HEK293 (cell line): ENCODE results near the gene CFAP299.

Experiments used
- CTCF ChIA-PET: fragments of 350-600 bp; formaldehyde crosslinking; extraction: SDS; loops from one replicate; lab custom pipeline; 2021; ENCODE audit warnings: antibody characterized with exemption; lab: Yijun Ruan, JAX
- POLR2A ChIA-PET: fragments of 300-600 bp; formaldehyde crosslinking; extraction: SDS; loops from one replicate; lab custom pipeline; 2020; ENCODE audit warnings: antibody characterized with exemption, inconsistent platforms; lab: Yijun Ruan, JAX
- H3K27ac ChIP-seq: fragments of 200-500 bp; sonication (Bioruptor generic); 2 replicates; pipeline ENCODE4 v1.5.1; 2014; ENCODE audit warnings: low read depth, low read length, control low read depth, inconsistent platforms; ENCODE audit errors: extremely low read depth
- H3K36me3 ChIP-seq, 2 experiments: fragments of 200-500 bp in 1 of 2; sonication (Bioruptor generic) in 1 of 2; 1 replicate in 1 of 2; 2 replicates in 1 of 2; pipeline ENCODE4 v1.5.1; 2014 to 2017; ENCODE audit warnings: inconsistent platforms in 2 of 2, low read length in 2 of 2; ENCODE audit not compliant: control insufficient read depth in 2 of 2, insufficient read depth in 1 of 2
- H3K4me1 ChIP-seq: fragments of 200-500 bp; sonication (Bioruptor generic); 2 replicates; pipeline ENCODE4 v1.5.1; 2014; ENCODE audit warnings: mild to moderate bottlenecking, low read length, inconsistent platforms; ENCODE audit not compliant: control insufficient read depth, insufficient read depth
- H3K4me3 ChIP-seq: 2 replicates; pipeline ENCODE4 v1.5.1; 2011; ENCODE audit warnings: low read depth, mild to moderate bottlenecking, control low read depth, low read length, moderate library complexity
- H3K9me3 ChIP-seq: fragments of 200-500 bp; sonication (Bioruptor generic); 2 replicates; pipeline ENCODE4 v1.5.1; 2014; ENCODE audit warnings: low read depth, low read length, inconsistent platforms; ENCODE audit not compliant: control insufficient read depth, insufficient read depth
- AEBP2 ChIP-seq: fragments of 450-650 bp; formaldehyde crosslinking; IDR thresholded peaks from 2 replicates; pipeline ENCODE4 v1.5.1; 2016; ENCODE audit warnings: missing biosample characterization, missing genetic modification characterization, borderline replicate concordance
- EGR2 ChIP-seq: fragments of 450-650 bp; formaldehyde crosslinking; IDR thresholded peaks from 2 replicates; pipeline ENCODE4 v1.5.1; 2016; ENCODE audit warnings: low read depth, missing biosample characterization, missing genetic modification characterization
- FEZF1 ChIP-seq: fragments of 450-650 bp; formaldehyde crosslinking; IDR thresholded peaks from 2 replicates; pipeline ENCODE4 v1.5.1; 2016; ENCODE audit warnings: missing biosample characterization, missing genetic modification characterization
- GLIS1 ChIP-seq: fragments of 450-650 bp; formaldehyde crosslinking; IDR thresholded peaks from 2 replicates; pipeline ENCODE4 v1.5.1; 2016; ENCODE audit warnings: missing biosample characterization, missing genetic modification characterization
- MEIS1 ChIP-seq: sonication (generic); formaldehyde crosslinking; IDR thresholded peaks from 2 replicates; pipeline ENCODE4 v1.8.1; 2022; ENCODE audit warnings: missing genetic modification reagents, mild to moderate bottlenecking, borderline replicate concordance
- RBAK ChIP-seq: fragments of 450-650 bp; formaldehyde crosslinking; IDR thresholded peaks from 2 replicates; pipeline ENCODE4 v1.5.1; 2016; ENCODE audit warnings: missing biosample characterization, missing genetic modification characterization
- SP7 ChIP-seq: fragments of 450-650 bp; formaldehyde crosslinking; IDR thresholded peaks from 2 replicates; pipeline ENCODE4 v1.5.1; 2016; ENCODE audit warnings: missing biosample characterization, missing genetic modification characterization
- TSHZ1 ChIP-seq: fragments of 450-650 bp; formaldehyde crosslinking; IDR thresholded peaks from 2 replicates; pipeline ENCODE4 v1.5.1; 2016; ENCODE audit warnings: missing biosample characterization, missing genetic modification characterization, borderline replicate concordance
- ZFHX2 ChIP-seq: fragments of 450-650 bp; formaldehyde crosslinking; conservative IDR thresholded peaks from 2 replicates; pipeline ENCODE4 v1.5.1; 2016; ENCODE audit warnings: missing biosample characterization, missing genetic modification characterization
- ZFP37 ChIP-seq: fragments of 450-650 bp; formaldehyde crosslinking; IDR thresholded peaks from 2 replicates; pipeline ENCODE4 v1.5.1; 2016; ENCODE audit warnings: missing biosample characterization, missing genetic modification characterization
- ZNF140 ChIP-seq: fragments of 450-650 bp; formaldehyde crosslinking; IDR thresholded peaks from 2 replicates; pipeline ENCODE4 v1.5.1; 2016; ENCODE audit warnings: missing biosample characterization, missing genetic modification characterization
- ZNF146 ChIP-seq: fragments of 450-650 bp; formaldehyde crosslinking; IDR thresholded peaks from 2 replicates; pipeline ENCODE4 v1.5.1; 2016; ENCODE audit warnings: missing biosample characterization, missing genetic modification characterization
- ZNF169 ChIP-seq: fragments of 450-650 bp; formaldehyde crosslinking; IDR thresholded peaks from 2 replicates; pipeline ENCODE4 v1.5.1; 2016; ENCODE audit warnings: missing biosample characterization, missing genetic modification characterization
- ZNF530 ChIP-seq: fragments of 450-650 bp; formaldehyde crosslinking; IDR thresholded peaks from 2 replicates; pipeline ENCODE4 v1.5.1; 2016; ENCODE audit warnings: low read depth, missing biosample characterization, missing genetic modification characterization
- ZNF561 ChIP-seq: fragments of 450-650 bp; IDR thresholded peaks from 2 replicates; pipeline ENCODE4 v1.5.1; 2018; ENCODE audit warnings: missing biosample characterization, missing genetic modification characterization, borderline replicate concordance
- ZNF580 ChIP-seq: fragments of 450-650 bp; formaldehyde crosslinking; IDR thresholded peaks from 2 replicates; pipeline ENCODE4 v1.5.1; 2016; ENCODE audit warnings: missing biosample characterization, missing genetic modification characterization
- ZNF596 ChIP-seq: fragments of 450-650 bp; IDR thresholded peaks from 2 replicates; pipeline ENCODE4 v1.5.0; 2018; ENCODE audit warnings: missing biosample characterization, mild to moderate bottlenecking, missing genetic modification characterization, moderate library complexity
- ZNF624 ChIP-seq: fragments of 450-650 bp; formaldehyde crosslinking; IDR thresholded peaks from 2 replicates; pipeline ENCODE4 v1.5.1; 2017; ENCODE audit warnings: missing biosample characterization, missing genetic modification characterization
- ZNF654 ChIP-seq: fragments of 450-650 bp; formaldehyde crosslinking; IDR thresholded peaks from 2 replicates; pipeline ENCODE4 v1.5.1; 2016; ENCODE audit warnings: low read depth, missing biosample characterization, missing genetic modification characterization
- ZNF707 ChIP-seq: fragments of 450-650 bp; formaldehyde crosslinking; IDR thresholded peaks from 2 replicates; pipeline ENCODE4 v1.5.1; 2016; ENCODE audit warnings: missing biosample characterization, missing genetic modification characterization
- ZNF837 ChIP-seq: fragments of 450-650 bp; formaldehyde crosslinking; IDR thresholded peaks from 2 replicates; pipeline ENCODE4 v1.5.1; 2016; ENCODE audit warnings: missing biosample characterization, missing genetic modification characterization
- ZXDB ChIP-seq: fragments of 450-650 bp; formaldehyde crosslinking; IDR thresholded peaks from 2 replicates; pipeline ENCODE4 v1.5.1; 2016; ENCODE audit warnings: missing biosample characterization, missing genetic modification characterization

The CFAP299 gene

GRCh38 chr4:80495865-80496264 lies 160.3 kb downstream of the CFAP299 start (continued):
- TF ChIP-seq ZNF654 (tag by site-specific recombination) (no peak), EGR2 (tag by site-specific recombination) (no peak), GLIS1 (tag by site-specific recombination) (no peak), ZNF140 (tag by site-specific recombination) (no peak), ZNF707 (tag by site-specific recombination) (no peak), MEIS1 (CRISPR knock-in tag) (no peak), RBAK (tag by site-specific recombination) (no peak), ZNF596 (no peak)

- H3K36me3 ChIP-seq: no peaks in the 10 kb centered on the region
- ChIA-PET CTCF (no interaction called here), POLR2A (no interaction called here)
- no peak overlapping the region for H3K27ac ChIP-seq
- no peaks in the 10 kb centered on the region for H3K4me1 ChIP-seq
- TF ChIP-seq ZNF146: 0 out of 2 replicates have a peak, but pooled peaks have one; percentile 32
- TF ChIP-seq ZXDB (tag by site-specific recombination): no peak
- no peaks in the 10 kb centered on the region for H3K9me3 ChIP-seq
- no peak overlapping the region for H3K4me3 ChIP-seq
These were observed 163.2 kb downstream of the CFAP299 start for GRCh38 chr4:80498725-80499124.

GRCh38 chr4:80500613-80501012 lies 165.1 kb downstream of the CFAP299 start:
- Histone ChIP-seq H3K27ac (no peak overlapping the region), H3K4me1 (no peaks in the 10 kb centered on the region), H3K9me3 (no peaks in the 10 kb centered on the region), H3K4me3 (no peak overlapping the region), H3K36me3 (no peaks in the 10 kb centered on the region)
- POLR2A ChIA-PET: no interaction called here
- CTCF ChIA-PET: no interaction called here
- TF ChIP-seq ZNF530 (tag by site-specific recombination) (no peak), SP7 (tag by site-specific recombination) (no peak), ZFP37 (no peak), ZNF169 (tag by site-specific recombination) (no peak), ZNF580 (no peak), ZNF561 (tag by site-specific recombination) (no peak), FEZF1 (tag by site-specific recombination) (no peak), ZFHX2 (no peak), ZNF624 (tag by site-specific recombination) (no peak), TSHZ1 (tag by site-specific recombination) (no peak), ZNF837 (tag by site-specific recombination) (no peak), AEBP2 (tag by site-specific recombination) (no peak)
